GM18507 (cell line): ENCODE results near the gene UBASH3A.

Experiments
- DNase-seq: peaks from one replicate; pipeline ENCODE4 v3.0.0; 2011; ENCODE audit warnings: low read depth; ENCODE audit not compliant: insufficient read length; ENCODE audit errors: extremely low spot score
- FAIRE-seq: peaks from 2 replicates; lab custom pipeline; 2011; peaks lifted over from hg19 to GRCh38; lab: Jason Lieb, UNC

The UBASH3A gene

DNA sequence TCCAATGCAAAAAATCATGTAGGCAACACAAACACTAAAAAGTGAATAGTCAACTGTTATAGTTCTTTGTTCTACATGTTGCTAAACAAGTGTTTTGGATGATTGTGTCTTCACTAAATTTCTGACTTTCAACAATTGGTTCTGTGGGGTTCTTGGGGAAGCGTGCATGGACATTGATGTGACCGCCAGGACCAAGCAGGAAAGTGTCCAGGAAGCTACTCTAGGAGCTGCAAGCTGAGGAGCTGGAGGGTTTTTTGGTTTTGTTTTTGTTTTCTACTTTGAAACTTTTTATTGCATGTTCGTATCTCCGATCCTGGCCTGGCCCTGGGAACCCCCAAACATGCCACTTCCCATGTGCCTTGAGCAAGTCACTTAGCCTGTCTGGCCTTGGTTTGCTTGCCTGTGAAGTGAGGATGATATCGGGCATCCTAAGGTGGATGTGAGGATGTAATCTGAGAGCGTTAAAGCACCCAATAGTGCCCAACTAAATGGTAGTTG lies 15.8 kb upstream of the UBASH3A start:
- DNase-seq (no peak), FAIRE-seq (no peak)

DNA sequence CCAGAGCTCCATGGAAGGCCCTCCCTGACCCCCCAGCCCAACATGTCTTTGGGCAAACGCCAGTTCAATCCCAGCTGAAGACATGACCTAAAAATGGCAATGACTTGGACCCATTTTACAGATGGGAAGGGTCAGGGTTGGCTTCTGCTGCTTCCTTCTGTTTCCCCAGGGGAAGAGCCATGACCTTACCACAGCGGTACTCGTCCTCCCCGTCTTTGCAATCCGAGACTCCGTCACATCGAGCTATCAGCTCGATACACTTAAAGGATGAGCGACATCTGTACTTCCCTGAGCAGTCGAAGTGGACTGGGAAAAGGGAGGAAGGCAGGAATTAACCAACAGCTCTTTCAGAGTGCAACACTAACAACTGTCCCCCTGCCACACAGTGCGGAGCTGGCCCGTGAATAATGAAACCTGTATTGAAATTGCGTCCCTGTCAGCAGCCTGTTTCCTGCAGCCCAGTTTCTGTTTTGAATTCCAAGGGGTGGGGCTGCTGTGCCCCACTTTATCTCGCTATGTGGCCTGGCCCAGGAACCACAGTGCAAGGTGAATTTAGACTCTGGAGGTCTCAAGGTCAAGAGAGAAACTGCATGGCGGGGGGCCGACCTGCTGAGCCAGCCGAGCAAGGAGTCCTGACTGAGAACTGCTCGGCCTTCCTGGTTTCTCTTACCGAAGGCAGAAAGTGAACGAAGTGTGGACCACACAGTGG lies 14.8 kb upstream of the UBASH3A start:
- DNase-seq, result no peak
- no peak for FAIRE-seq

DNA sequence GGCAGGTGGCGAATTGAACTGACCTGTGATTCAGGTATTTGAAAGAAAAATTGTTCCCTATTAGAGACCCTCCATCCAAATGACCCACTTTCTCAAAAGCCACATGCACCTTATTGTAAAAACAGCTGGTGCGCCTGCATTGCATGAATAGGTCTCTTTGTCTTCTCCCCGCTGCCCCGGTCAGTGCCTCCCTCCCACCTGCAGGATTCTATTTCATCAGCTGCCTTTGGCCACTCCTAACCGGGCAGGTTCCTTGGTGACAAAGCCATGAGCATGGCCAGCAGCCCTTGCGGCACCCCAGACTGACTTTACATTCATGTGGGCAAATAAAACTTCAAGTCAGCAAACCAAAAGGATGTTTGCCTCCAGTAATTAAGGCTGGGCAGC lies 14.3 kb upstream of the UBASH3A start:
- FAIRE-seq (no peak), DNase-seq (no peak)

DNA sequence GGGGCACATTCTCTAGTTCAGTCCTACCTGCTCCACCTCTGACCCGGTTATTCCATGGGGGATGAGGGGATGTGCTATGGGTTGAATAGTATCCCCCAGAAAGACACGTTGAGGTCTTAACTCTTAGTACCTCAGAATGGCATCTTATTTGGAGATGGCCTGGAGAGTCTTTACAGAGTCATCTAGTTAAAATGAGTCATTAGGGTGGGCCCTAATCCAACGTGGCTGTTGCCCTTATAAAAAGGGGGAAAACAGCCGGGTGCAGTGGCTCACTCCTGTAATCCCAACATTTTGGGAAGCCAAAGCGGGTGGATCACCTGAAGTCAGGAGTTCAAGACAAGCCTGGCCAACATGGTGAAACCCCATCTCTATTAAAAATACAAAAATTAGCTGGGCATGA lies 13.5 kb upstream of the UBASH3A start:
- DNase-seq (no peak), FAIRE-seq (no peak)

DNA sequence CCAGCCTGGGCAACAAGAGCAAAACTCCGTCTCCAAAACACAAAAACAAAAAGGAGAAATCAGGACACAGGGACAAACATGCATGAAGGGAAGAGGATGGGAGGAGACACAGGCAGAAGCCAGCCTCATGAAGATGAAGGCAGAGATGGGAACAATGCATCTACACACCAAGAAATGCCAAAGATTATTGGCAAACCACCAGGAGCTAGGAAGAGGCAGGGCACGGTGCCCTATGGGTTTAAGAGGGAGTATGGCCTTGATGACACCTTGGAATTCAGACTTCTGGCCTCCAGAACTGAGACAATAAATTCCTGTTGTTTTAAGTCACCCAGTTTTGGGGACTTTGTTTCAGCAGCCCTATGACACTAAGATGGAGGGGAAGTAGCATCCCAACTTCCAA lies 13.0 kb upstream of the UBASH3A start:
- FAIRE-seq, result no peak
- DNase-seq, result no peak

DNA sequence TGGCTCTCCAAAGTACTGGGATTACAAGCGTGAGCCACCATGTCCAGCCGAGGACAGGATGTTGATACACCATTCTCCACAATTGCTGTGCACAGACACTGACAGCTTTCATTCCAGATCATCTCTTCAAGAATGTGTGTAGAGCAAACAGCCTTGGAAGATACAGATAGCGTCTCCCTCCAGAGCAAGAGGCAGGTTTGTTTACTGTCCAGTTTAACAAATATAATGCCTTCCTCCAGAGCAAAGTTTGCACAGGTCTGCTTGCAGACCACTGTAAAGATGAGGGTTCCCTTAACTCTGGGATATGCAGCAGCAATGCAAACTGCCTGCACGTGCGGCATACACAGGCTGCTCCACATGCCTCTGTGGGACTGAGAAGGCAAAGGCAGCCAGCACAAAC lies 12.4 kb upstream of the UBASH3A start:
- FAIRE-seq, result no peak

DNA sequence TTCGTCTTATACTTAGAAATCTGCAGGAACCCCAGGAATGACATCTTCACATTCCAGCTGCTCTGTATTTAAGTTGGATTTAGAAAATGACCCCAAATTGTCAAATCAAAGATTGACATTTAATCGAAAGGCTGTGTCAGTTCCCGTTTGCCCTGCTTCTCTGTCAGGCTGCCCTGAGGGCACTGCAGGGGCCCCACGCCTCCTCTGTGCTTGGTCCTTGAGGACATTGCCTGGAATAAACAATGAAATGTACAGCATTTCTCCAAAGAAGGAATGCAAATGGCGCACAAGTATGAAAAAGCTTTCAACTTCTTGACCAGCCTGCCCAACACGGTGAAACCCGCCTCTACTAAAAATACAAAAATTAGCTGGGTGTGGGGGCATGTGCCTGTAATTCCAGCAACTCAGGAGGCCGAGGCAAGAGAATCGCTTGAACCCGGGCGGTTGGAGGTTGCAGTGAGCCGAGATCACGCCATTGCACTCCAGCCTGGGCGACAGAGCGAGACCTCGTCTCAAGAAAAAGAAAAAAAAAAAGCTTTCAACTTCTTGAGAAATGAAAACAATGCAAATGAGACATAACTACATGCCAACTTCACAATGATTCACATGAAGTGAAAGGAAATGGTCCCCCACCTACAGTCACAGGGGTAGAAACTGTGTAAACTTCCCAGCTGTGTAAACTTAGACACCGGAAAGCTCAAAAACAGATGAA lies 10.8 kb upstream of the UBASH3A start:
- FAIRE-seq, result peak; percentile 73
- peak; percentile 44 for DNase-seq

More for the DNA sequence above, 12.4 kb upstream of the UBASH3A start:
- no peak for DNase-seq

DNA sequence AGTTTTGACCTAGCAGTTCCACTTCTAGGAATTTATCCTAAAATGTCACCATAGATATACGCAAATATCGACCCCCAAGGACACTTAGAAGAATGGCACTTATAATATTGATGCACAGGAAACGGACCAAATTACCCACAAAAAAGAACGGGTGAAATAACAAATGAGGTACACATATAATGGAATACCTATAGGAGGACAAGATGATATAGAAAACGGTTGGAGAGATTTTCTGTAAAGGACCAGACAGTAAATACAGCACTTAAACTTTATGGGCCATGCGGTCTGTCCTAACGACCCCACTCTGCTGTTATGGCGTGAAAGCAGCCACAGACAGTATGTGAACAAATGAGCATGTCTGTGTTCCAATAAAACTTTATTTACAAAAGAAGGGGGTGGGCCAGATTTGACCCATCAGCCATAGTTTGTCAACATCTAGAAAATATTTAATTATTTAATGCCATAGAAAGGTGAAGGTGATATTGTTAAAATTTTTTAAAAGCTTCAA lies 10.2 kb upstream of the UBASH3A start:
- FAIRE-seq (no peak), DNase-seq (no peak)

DNA sequence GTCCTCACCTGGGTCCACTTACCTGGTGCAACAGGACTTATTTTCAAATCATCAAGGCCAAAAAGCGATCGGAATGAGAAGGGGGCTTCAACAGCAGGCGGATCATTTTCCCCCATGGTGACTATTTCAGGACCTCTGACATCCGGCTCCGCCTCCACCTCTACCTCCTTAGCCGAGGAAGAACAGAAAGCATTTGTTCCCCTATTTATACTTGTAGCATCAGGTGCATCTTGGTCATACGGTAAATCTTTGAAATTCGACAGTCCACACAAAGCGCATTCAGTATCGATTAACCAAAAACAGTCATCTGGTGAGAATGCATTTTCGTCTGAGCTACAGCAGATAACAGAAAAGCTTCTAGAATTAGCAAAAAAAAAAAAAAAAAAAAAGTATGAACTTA lies 8.4 kb upstream of the UBASH3A start:
- DNase-seq (no peak), FAIRE-seq (no peak)

DNA sequence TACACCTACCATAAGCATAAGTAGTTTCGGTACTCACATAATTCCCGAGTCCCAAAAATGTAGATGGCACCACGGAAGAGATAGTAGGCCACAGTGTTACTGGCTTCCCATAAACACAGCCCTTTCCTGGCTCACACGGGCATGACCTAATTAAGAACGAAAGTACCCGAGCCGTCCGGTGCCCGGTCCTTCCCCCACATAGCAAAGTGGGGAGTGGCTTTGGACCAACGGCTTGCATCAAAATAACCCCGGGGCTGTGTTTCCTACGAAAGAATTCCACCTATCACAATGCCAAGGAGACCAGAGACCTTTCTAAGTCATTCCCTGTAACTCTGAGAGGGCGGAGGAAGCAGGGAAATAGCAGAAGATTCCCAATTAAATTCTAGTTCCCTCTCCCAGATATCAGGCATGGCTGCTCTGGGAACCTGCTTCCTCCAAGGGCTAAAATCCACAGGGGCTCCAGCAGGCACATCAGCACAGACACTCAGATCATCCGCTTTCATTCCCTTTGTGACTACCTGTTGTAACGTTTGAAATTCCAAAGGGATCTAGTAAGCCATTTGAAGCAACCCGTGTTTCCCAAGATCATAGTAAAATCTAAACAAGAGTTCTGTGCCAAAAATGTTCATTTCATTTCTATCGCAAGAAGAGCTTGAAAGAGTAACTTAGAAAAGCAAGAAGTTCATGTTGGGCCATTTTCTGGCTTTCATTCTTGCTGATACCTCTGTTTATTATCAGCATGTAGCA lies 7.6 kb upstream of the UBASH3A start, which contains the start of gene TMPRSS3:
Gene TMPRSS3, minus strand, starts transcription at position 148 of the 747 bp plus-strand sequence. CDS start 635 bp downstream, outside the sequence.
- no peak for FAIRE-seq
- DNase-seq, result no peak

DNA sequence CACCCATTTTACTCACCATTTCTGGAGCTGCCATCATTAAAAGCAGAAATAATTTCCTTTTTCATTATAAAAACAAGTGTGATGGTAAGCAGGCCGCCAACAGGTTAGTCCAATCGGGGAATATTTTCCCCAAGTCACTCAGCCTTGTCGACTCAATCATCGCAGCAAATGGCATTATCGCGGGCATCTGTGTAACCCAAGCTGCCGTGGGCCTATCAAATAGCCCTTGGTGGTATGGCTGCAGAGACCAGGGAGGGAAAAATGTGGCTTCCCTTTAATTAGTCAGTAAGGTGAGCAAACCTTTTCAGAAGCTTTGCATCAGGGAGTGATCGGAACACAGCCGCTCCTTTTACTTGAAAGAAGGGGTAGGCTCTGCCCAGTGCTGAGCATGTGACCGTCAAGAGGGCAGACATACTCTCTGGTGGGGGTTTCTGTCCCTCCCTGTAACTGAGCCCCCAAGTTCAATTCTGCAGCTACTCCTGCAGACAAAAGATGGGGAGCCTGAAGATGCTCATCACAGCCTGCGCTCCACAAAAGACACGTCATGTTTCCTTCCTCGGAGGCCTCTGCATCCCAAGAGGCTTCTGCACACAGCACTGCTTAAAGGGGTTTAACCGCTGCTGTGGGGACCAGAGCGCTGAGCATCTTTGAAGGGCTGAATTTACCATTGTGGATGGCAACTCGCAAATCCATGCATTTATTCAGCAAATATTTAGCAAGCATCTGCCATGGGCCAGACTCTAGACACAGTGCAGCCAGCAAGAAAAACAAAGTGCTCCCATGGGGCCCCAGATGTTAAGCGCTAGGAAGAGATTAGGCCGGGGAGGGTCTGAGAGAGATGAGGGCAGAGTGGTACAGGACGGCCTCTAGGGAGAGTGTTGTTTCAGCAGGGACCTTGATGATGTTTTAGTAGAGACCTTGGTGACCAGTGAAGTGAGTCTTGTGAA lies 6.6 kb upstream of the UBASH3A start:
- DNase-seq, result no peak
- FAIRE-seq, result no peak

DNA sequence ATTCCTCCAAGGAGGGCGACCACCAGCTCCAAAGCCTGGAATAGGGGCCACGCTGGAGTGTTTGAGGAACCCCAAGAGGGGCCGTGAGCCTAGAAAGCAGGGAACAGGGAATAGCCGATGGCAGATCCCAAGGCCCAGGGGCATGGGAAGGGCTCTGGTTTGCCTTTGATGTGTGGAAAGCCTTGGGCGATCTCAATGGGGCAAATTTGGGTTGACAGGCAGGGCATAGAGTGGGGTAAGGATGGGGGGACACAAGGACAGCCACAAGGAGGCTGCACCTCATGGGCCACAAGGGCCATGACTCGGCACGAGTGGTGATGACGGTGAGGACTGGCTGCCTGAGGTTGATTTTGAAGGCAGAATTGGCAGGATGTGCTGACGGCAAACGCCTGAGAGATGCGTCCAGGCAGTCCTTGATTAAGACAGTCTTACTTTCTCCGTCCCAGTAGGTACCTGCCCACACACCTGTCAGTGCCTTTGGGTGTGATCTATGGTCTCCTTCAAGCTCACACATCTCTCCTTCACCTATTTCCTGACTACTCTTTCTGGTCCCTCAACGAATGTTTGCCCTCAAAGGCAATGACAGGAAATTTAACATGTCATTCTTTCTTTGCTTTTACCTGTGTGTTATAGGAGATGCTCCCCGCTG lies 5.8 kb upstream of the UBASH3A start:
- DNase-seq (no peak), FAIRE-seq (no peak)

DNA sequence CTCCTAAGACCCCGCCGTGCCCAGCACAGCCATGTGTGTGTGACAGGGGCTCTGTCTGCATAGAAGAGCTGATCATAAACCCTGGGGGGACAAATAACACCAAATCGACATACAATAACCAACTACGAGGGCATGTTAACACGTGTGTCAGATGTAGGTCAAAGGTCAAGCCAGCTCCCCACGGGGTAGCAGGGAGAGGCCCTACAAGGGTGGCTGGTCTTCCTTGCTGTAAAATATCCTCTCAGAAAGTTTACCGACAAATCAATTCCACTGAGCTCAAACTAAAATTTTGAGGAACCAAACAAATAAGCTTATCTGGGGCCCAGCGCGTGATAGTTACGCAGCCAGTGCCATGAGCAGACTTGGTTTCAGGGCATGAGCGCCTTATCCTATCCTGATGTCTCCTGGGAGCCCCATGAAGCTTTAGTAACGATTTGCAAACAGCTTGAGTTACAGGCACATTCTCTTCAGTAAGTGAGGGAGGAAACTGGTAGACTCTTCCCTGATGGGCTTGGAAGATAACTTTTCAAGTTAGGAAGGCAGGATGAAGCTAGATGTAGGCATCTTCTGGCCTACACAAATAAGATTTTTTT lies 5.2 kb upstream of the UBASH3A start:
- FAIRE-seq (no peak), DNase-seq (no peak)

DNA sequence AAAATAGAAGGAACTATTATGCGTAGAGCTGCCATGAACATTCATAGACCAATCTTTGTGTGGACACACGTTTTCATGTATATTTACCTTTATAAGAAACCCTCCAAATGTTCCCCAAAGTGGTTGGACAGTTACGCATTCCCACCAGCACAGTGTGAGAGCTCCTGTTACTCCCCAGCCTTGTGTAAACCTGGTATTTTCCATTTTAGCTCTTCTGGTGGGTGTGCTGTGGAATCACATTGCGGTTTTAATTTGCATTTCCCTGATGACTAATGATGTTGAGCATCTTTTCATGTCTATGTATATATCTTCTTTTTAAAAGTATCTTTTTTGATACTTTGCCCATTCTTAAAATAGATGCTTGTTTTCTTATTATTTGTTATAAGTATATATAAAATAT lies 3.2 kb upstream of the UBASH3A start:
- no peak for DNase-seq
- FAIRE-seq, result peak; percentile 47

DNA sequence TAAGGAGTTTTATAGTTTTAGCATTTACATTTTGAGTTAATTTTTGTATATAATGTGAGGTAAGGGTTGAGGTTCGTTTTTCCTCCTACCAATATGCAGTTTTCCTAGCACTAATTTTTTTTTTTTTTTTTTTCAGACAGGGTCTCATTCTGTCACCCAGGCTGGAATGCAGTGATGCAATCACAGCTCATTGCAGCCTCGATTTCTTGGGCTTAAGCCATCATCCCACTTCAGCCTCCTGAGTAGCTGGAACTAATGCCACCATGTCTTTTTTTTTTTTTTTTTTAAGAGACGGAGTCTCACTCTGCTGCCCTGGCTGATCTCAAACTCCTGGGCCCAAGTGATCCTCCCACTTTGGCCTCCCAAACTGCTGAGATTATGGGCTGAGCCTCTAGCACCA lies 2.5 kb upstream of the UBASH3A start:
- no peak for FAIRE-seq

DNA sequence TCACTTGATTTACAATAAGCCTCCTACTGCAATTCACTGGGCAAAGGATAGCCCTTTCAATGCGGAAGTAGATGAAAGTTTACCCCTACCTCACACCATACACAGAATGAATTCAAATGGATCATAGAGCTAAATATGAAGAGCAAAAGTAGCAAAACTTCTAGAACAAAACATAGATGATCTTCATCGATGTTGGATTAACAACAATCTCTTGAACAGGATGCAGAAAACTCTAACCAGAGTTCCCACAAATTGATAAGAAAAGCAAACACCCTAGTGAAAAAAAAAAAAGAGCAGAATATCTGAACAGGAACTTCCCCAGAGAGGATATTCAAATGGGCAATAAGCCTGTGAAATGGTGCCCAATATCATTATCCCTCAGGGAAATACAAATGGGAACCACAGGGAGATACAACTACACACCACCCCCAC lies 1.9 kb upstream of the UBASH3A start:
- no peak for FAIRE-seq

More for the DNA sequence above, 2.5 kb upstream of the UBASH3A start:
- DNase-seq, result no peak

DNA sequence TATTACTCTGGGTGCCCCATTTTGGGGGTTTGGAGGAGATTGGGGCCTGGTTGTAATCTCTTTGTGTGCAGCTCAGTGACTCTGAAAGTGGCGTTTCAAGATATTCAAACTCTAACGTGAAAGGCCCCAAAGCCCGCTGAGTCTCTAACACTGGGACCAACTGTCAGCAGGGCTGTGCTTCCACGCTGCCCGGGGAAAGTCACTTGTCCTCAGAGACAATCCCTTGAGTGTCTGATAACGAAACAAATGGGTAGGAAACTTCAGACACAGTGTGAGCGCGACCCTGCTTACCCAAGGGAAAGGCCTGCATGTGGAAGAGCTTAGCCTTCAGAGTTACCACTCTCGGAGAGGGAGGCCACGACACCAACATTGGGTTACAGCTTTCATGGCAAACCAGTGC lies 837 bp downstream of the UBASH3A start:
- DNase-seq (no peak), FAIRE-seq (no peak)

More for the DNA sequence above, 1.9 kb upstream of the UBASH3A start:
- DNase-seq, result no peak
